ACC112 (cell line): ENCODE results near the gene ZNF362.

ENCODE experiments used
- H2AFZ ChIP-seq: fragments of 200-600 bp; sonication (generic); one replicate; pipeline ENCODE4 v1.6.0; 2017; ENCODE audit warnings: antibody characterized with exemption, low read length; ENCODE audit not compliant: unreplicated experiment
- H3K27ac ChIP-seq: fragments of 200-600 bp; sonication (generic); 2 replicates; pipeline ENCODE4 v1.5.1; 2014; ENCODE audit warnings: low read depth, mild to moderate bottlenecking, antibody characterized with exemption, low read length, moderate library complexity
- H3K27me3 ChIP-seq: fragments of 200-600 bp; sonication (generic); 2 replicates; pipeline ENCODE4 v1.6.1; 2014; ENCODE audit warnings: mild to moderate bottlenecking, antibody characterized with exemption, low read length, moderate library complexity, mixed read lengths; ENCODE audit not compliant: insufficient read depth
- H3K36me3 ChIP-seq: fragments of 200-600 bp; sonication (generic); 2 replicates; pipeline ENCODE4 v1.6.1; 2016; ENCODE audit warnings: mild to moderate bottlenecking, antibody characterized with exemption, low read length, moderate library complexity, mixed read lengths; ENCODE audit not compliant: insufficient read depth
- H3K4me1 ChIP-seq: fragments of 200-600 bp; sonication (generic); one replicate; pipeline ENCODE4 v1.6.1; 2016; ENCODE audit warnings: low read length, mixed read lengths; ENCODE audit not compliant: insufficient read depth, unreplicated experiment, control insufficient read depth
- H3K4me3 ChIP-seq: fragments of 200-600 bp; sonication (generic); 2 replicates; pipeline ENCODE4 v1.5.1; 2014; ENCODE audit warnings: mild to moderate bottlenecking, low read depth, low read length
- H3K79me2 ChIP-seq: fragments of 200-600 bp; sonication (generic); one replicate; pipeline ENCODE4 v1.6.0; 2016; ENCODE audit warnings: low read length; ENCODE audit not compliant: control insufficient read depth, unreplicated experiment, insufficient read depth

ZNF362 gene

GRCh38 chr1:33336580-33336979 is 80.3 kb downstream of the ZNF362 start:
- Histone ChIP-seq H3K4me1 (peaks cover 98% of the 10 kb centered on the region), H3K27me3 (no peaks in the 10 kb centered on the region), H3K4me3 (no peak overlapping the region), H3K36me3 (peaks cover 36% of the 10 kb centered on the region), H2AFZ (no peak overlapping the region), H3K27ac (peak overlapping the region; percentile 98), H3K79me2 (peaks cover 100% of the 10 kb centered on the region)

- Histone ChIP-seq H3K79me2 (peaks cover 99% of the 10 kb centered on the region), H3K36me3 (peaks cover 33% of the 10 kb centered on the region), H3K4me1 (peaks cover 98% of the 10 kb centered on the region), H2AFZ (no peak overlapping the region), H3K27me3 (no peaks in the 10 kb centered on the region), H3K4me3 (no peak overlapping the region), H3K27ac (peak overlapping the region; percentile 98)
Measured at GRCh38 chr1:33337441-33337840, 81.1 kb downstream of the ZNF362 start.

GRCh38 chr1:33338048-33338439 is 81.8 kb downstream of the ZNF362 start:
- peaks cover 99% of the 10 kb centered on the region for H3K79me2 ChIP-seq
- H3K27me3 ChIP-seq = no peaks in the 10 kb centered on the region
- no peak overlapping the region for H2AFZ ChIP-seq
- peaks cover 32% of the 10 kb centered on the region for H3K36me3 ChIP-seq
- peak overlapping the region; percentile 98 for H3K27ac ChIP-seq
- peaks cover 98% of the 10 kb centered on the region for H3K4me1 ChIP-seq
- H3K4me3 ChIP-seq = peak overlapping the region; percentile 62

DNA sequence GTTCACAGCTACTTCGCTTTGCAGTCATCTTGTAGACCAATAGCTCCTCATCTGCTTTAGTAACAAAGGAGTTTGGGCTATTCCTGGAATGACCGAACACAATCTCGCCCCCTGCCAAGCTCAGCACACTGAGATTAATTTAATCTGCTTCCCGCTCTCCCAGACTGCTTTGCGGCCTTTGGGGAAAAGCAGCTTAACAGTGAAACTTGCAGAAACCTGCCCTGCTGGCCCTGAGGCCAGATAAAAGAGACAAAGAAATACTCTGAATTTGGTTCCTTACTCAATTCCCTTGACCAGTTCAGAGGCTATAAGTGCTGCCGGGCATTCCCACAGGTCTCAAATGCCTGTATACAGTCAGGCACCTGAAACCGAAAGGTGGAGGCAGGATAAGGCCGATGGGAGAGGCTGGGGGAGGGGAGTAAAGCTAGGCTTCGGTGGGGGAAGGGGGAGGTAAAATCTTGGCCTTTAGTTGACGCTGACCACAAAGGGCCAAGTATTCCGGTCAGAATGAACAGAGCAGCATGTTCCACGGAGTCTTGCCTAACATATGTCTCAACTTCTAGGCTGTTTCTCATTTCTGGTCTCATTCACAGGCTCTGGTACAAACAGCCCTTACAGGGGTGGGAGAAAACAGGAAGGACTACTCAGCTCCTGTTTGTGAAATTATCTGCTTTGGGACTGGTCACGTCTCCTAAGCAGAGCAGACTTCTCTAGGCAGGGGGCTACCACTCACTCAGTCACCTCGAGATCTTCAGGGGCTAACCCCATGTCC is 82.3 kb downstream of the ZNF362 start:
- Histone ChIP-seq H3K27ac (peak overlapping the region; percentile 98), H3K4me3 (peak overlapping the region; percentile 62), H3K36me3 (peaks cover 28% of the 10 kb centered on the region), H3K4me1 (peaks cover 97% of the 10 kb centered on the region), H2AFZ (no peak overlapping the region), H3K27me3 (no peaks in the 10 kb centered on the region), H3K79me2 (peaks cover 99% of the 10 kb centered on the region)

- Histone ChIP-seq H3K27ac (peak overlapping the region; percentile 98), H3K4me1 (peaks cover 98% of the 10 kb centered on the region), H2AFZ (no peak overlapping the region), H3K79me2 (peaks cover 99% of the 10 kb centered on the region), H3K27me3 (no peaks in the 10 kb centered on the region), H3K36me3 (peaks cover 29% of the 10 kb centered on the region), H3K4me3 (peak overlapping the region; percentile 62; the same call in 1 of the 2 replicates)
Measured at GRCh38 chr1:33339413-33339812, 83.1 kb downstream of the ZNF362 start.

DNA sequence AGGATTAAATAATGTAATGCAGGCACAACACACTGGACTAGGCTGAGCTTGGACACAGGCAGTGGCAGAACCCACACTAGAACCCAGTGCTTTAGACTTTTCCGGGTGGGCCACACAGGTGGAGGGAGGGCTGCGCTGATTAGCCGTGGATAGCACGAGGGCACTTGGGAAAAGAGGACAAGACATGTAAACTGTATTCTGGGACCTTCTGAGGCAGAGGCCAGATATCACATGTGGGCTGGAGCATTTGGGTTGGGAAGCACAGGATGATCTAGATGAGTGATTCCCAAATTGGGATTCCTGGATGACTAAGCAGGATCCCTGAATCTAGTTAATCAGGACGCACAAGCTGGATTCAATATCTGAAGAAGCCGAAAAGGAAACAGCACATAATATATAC is 84.9 kb downstream of the ZNF362 start:
- Histone ChIP-seq H3K4me1 (peaks cover 98% of the 10 kb centered on the region), H3K27me3 (no peaks in the 10 kb centered on the region), H2AFZ (no peak overlapping the region), H3K79me2 (peaks cover 99% of the 10 kb centered on the region), H3K4me3 (peak overlapping the region; percentile 54; the same call in 1 of the 2 replicates), H3K36me3 (peaks cover 33% of the 10 kb centered on the region), H3K27ac (peak overlapping the region; percentile 98)

GRCh38 chr1:33342041-33342723 is 85.9 kb downstream of the ZNF362 start:
- H3K27me3 ChIP-seq = no peaks in the 10 kb centered on the region
- peak overlapping the region; percentile 98 for H3K27ac ChIP-seq
- H2AFZ ChIP-seq = no peak overlapping the region
- H3K4me1 ChIP-seq = peaks cover 93% of the 10 kb centered on the region
- H3K4me3 ChIP-seq = peak overlapping the region; percentile 54
- peaks cover 37% of the 10 kb centered on the region for H3K36me3 ChIP-seq
- H3K79me2 ChIP-seq = peaks cover 99% of the 10 kb centered on the region

- Histone ChIP-seq H2AFZ (no peak overlapping the region), H3K27me3 (no peaks in the 10 kb centered on the region), H3K4me1 (peaks cover 79% of the 10 kb centered on the region), H3K27ac (peak overlapping the region; percentile 98), H3K36me3 (peaks cover 41% of the 10 kb centered on the region), H3K4me3 (peak overlapping the region; percentile 98; the same call in 1 of the 2 replicates), H3K79me2 (peaks cover 99% of the 10 kb centered on the region)
Measured at GRCh38 chr1:33343539-33343938, 87.2 kb downstream of the ZNF362 start.

GRCh38 chr1:33344896-33345560 is 88.7 kb downstream of the ZNF362 start:
- peak overlapping the region; percentile 98 for H3K4me3 ChIP-seq
- peaks cover 66% of the 10 kb centered on the region for H3K4me1 ChIP-seq
- H3K27me3 ChIP-seq = no peaks in the 10 kb centered on the region
- H2AFZ ChIP-seq = no peak overlapping the region
- peak overlapping the region; percentile 98 for H3K27ac ChIP-seq
- peaks cover 47% of the 10 kb centered on the region for H3K36me3 ChIP-seq
- H3K79me2 ChIP-seq = peaks cover 95% of the 10 kb centered on the region

DNA sequence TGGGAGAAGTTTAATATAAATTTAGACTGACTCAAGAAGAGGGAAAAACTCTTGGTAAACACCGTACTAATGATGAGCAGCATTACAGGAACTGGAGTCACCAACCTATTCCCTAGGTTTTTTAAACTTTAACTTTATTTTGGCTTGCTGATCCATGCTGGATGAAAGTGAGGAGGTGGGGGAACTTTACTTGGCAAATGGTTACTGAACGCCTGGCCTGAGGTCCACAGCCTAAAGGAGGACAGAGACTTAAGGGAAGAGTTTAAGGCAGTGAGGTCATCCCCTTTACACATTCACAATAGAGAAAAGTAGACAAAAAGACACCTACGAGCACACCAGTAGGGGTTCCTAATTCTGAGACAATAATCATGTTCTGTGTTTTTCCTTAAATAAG is 90.2 kb downstream of the ZNF362 start:
- peaks cover 85% of the 10 kb centered on the region for H3K79me2 ChIP-seq
- peaks cover 40% of the 10 kb centered on the region for H3K36me3 ChIP-seq
- H3K27me3 ChIP-seq = no peaks in the 10 kb centered on the region
- peak overlapping the region; percentile 98 for H3K4me3 ChIP-seq
- peak overlapping the region; percentile 98 for H3K27ac ChIP-seq
- H3K4me1 ChIP-seq = peaks cover 60% of the 10 kb centered on the region
- H2AFZ ChIP-seq = no peak overlapping the region
